Bronchial epithelial cell (primary cell): Measurements from ENCODE around the gene NLGN1. TPM values are rescaled to one million over a fixed set of nuclear protein-coding genes. Genes with fewer than 3 reads are reported as not detected.

Experiments used
- DNase-seq: peaks from one replicate; pipeline ENCODE4 v3.0.0-alpha.2; 2010; ENCODE audit warnings: low read depth
- FAIRE-seq: peaks from 2 replicates; lab custom pipeline; 2011; peaks lifted over from hg19 to GRCh38; lab: Jason Lieb, UNC
- H3K27me3 ChIP-seq: 2 replicates; pipeline ENCODE4 v1.5.1; 2011; ENCODE audit warnings: low read length; ENCODE audit not compliant: control insufficient read depth, insufficient read depth
- H3K36me3 ChIP-seq: 2 replicates; pipeline ENCODE4 v1.5.1; 2011; ENCODE audit warnings: low read length; ENCODE audit not compliant: control insufficient read depth, insufficient read depth
- H3K4me3 ChIP-seq: 2 replicates; pipeline ENCODE4 v1.5.1; 2011; ENCODE audit warnings: mild to moderate bottlenecking, low read depth, low read length, control low read depth
- CTCF ChIP-seq: IDR thresholded peaks from 2 replicates; pipeline ENCODE4 v1.5.1; 2011; ENCODE audit warnings: mild to moderate bottlenecking, moderate library complexity, low read length, control low read depth, inconsistent platforms; ENCODE audit not compliant: insufficient read depth, severe bottlenecking
- total RNA-seq: library from RNA; depleted of rRNA; stranded (reverse); fragments of >200 nt; gene quantifications from 2 replicates; pipeline ENCODE4 v1.2.1, GENCODE V29; 2014

The NLGN1 gene
- total RNA-seq, 1 donor from 2014 or later: under 0.01 TPM

GRCh38 chr3:173615661-173616060 lies 218.1 kb downstream of the NLGN1 start:
- DNase-seq (no peak), FAIRE-seq (no peak)
- Histone ChIP-seq H3K27me3 (no peaks in the 10 kb centered on the region), H3K4me3 (no peak overlapping the region), H3K36me3 (no peaks in the 10 kb centered on the region)
- no peak for TF ChIP-seq CTCF

GRCh38 chr3:173617490-173617889 lies 219.9 kb downstream of the NLGN1 start:
- Histone ChIP-seq H3K36me3 (no peaks in the 10 kb centered on the region), H3K27me3 (no peaks in the 10 kb centered on the region), H3K4me3 (no peak overlapping the region)
- TF ChIP-seq CTCF: no peak
- DNase-seq (no peak), FAIRE-seq (no peak)

- Histone ChIP-seq H3K4me3 (no peak overlapping the region), H3K36me3 (no peaks in the 10 kb centered on the region), H3K27me3 (no peaks in the 10 kb centered on the region)
- no peak for FAIRE-seq
- TF ChIP-seq CTCF: no peak
- DNase-seq: no peak
These were observed 220.6 kb downstream of the NLGN1 start for GRCh38 chr3:173618148-173618547.

- DNase-seq: no peak
- FAIRE-seq: no peak
- Histone ChIP-seq H3K27me3 (no peaks in the 10 kb centered on the region), H3K4me3 (no peak overlapping the region), H3K36me3 (no peaks in the 10 kb centered on the region)
- TF ChIP-seq CTCF: no peak
These were observed 221.2 kb downstream of the NLGN1 start for GRCh38 chr3:173618703-173619102.

- DNase-seq (no peak), FAIRE-seq (no peak)
- no peak for TF ChIP-seq CTCF
- H3K27me3 ChIP-seq: no peaks in the 10 kb centered on the region
- H3K36me3 ChIP-seq: no peaks in the 10 kb centered on the region
- no peak overlapping the region for H3K4me3 ChIP-seq
These were observed 224.6 kb downstream of the NLGN1 start for GRCh38 chr3:173622166-173622565.

GRCh38 chr3:173624086-173624485 lies 226.5 kb downstream of the NLGN1 start:
- FAIRE-seq (no peak), DNase-seq (no peak)
- no peak overlapping the region for H3K4me3 ChIP-seq
- TF ChIP-seq CTCF: no peak
- H3K36me3 ChIP-seq: no peaks in the 10 kb centered on the region
- H3K27me3 ChIP-seq: no peaks in the 10 kb centered on the region
